Mesendoderm (in vitro differentiated cells): ENCODE measurements around the gene UBE2I.

Experiments
- DNase-seq: peaks from one replicate; pipeline ENCODE4 v3.0.0; 2013
- H2AK5ac ChIP-seq: 2 replicates; pipeline ENCODE4 v1.6.1; 2013; ENCODE audit warnings: low read length, inconsistent platforms
- H2BK120ac ChIP-seq: 2 replicates; pipeline ENCODE4 v1.6.1; 2013; ENCODE audit warnings: low read depth, mild to moderate bottlenecking, low read length, moderate library complexity, mixed read lengths
- H2BK15ac ChIP-seq: replicated peaks from 2 replicates; pipeline ENCODE4 v1.6.1; 2013; ENCODE audit warnings: low read depth, mild to moderate bottlenecking, moderate library complexity
- H2BK5ac ChIP-seq: 2 replicates; pipeline ENCODE4 v1.6.1; 2013; ENCODE audit warnings: low read length, inconsistent platforms
- H3K18ac ChIP-seq: 2 replicates; pipeline ENCODE4 v1.6.1; 2013; ENCODE audit warnings: mild to moderate bottlenecking, low read length, mixed read lengths
- H3K23ac ChIP-seq: one replicate; pipeline ENCODE4 v1.6.1; 2013; ENCODE audit warnings: low read length
- H3K27ac ChIP-seq: 2 replicates; pipeline ENCODE4 v1.5.1; 2013; ENCODE audit warnings: low read depth, mild to moderate bottlenecking, inconsistent platforms, low read length, moderate library complexity
- H3K27me3 ChIP-seq: 2 replicates; pipeline ENCODE4 v1.6.1; 2013; ENCODE audit warnings: low read length, control low read depth, mild to moderate bottlenecking, inconsistent platforms; ENCODE audit not compliant: insufficient read depth, poor library complexity
- H3K36me3 ChIP-seq: 2 replicates; pipeline ENCODE4 v1.6.1; 2013; ENCODE audit warnings: low read length, inconsistent platforms; ENCODE audit not compliant: control insufficient read depth, insufficient read depth
- H3K4ac ChIP-seq: one replicate; pipeline ENCODE4 v1.6.1; 2013; ENCODE audit warnings: low read depth, mild to moderate bottlenecking, low read length, moderate library complexity
- H3K4me1 ChIP-seq: 2 replicates; pipeline ENCODE4 v1.6.1; 2013; ENCODE audit warnings: low read depth, low read length, inconsistent platforms; ENCODE audit not compliant: control insufficient read depth
- H3K4me2 ChIP-seq: 2 replicates; pipeline ENCODE4 v1.6.1; 2013; ENCODE audit warnings: low read length
- H3K4me3 ChIP-seq: 2 replicates; pipeline ENCODE4 v1.5.1; 2013; ENCODE audit warnings: mild to moderate bottlenecking, low read length
- H3K56ac ChIP-seq: one replicate; pipeline ENCODE4 v1.6.1; 2013; ENCODE audit warnings: low read length
- H3K79me1 ChIP-seq: 2 replicates; pipeline ENCODE4 v1.6.1; 2013; ENCODE audit warnings: low read length, inconsistent platforms
- H3K79me2 ChIP-seq: 2 replicates; pipeline ENCODE4 v1.6.1; 2013; ENCODE audit warnings: mild to moderate bottlenecking, low read length; ENCODE audit not compliant: control insufficient read depth, insufficient read depth
- H3K9ac ChIP-seq: 2 replicates; pipeline ENCODE4 v1.6.1; 2013; ENCODE audit warnings: low read length, inconsistent platforms
- H4K5ac ChIP-seq: one replicate; pipeline ENCODE4 v1.6.1; 2013; ENCODE audit warnings: low read length
- H4K8ac ChIP-seq: one replicate; pipeline ENCODE4 v1.6.1; 2013; ENCODE audit warnings: low read depth, mild to moderate bottlenecking, control low read depth, low read length, moderate library complexity
- WGBS: extraction: QIAGEN DNeasy Blood & Tissue Kit; methylation state at CpG from one replicate; pipeline ENCODE4 v1.1.7; 2013; ENCODE audit warnings: low lambda C conversion rate, missing lambda C conversion rate; ENCODE audit not compliant: insufficient coverage; ENCODE audit errors: extremely low coverage; 5-methylcytosine and 5-hydroxymethylcytosine counted together

The UBE2I gene

DNA sequence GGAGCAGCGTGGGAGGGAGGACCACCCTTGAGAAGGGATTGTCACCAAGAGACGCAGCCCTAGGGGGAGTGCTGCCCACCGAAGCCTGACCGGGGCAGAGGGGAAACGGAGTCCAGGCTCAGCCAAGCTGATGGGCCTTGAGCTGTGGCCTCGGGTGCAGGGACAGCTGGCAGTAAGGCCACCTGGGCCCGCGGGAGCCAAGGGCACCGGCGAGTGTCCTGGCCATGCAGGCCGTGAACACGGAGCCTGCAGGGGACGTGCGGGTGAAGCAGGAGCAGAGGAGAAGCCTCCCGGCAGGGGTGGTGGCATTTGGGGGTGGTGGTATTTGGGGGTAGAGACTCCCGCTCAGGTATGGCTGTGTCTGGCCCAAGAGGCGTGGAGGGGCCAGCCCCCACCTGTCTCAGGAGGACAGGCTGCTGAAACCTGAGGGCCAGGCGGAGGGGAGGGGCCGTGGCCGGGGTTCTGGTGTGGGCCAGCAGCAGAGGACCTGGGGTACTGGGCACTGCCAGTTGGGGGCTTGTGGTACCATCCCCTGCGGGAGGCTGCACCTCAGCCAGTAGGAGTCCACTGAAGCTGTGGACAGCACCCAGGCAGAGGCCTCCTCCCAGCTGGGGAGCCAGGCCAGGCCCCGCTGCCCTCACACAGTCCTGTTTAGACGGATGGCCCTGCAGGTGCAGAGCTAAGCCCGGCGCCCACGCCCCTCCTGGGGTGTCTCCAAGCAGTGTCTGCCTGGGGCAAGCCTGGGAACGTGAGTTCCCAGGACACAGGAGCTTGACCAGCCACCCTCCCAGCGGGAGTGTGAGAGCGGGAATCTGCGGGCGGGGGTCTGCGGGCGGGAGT lies 46.8 kb downstream of the UBE2I start:
- Histone ChIP-seq H4K5ac (no peak overlapping the region), H3K56ac (no peak overlapping the region), H3K4ac (no peak overlapping the region), H3K27me3 (no peaks in the 10 kb centered on the region), H3K23ac (no peak overlapping the region), H2BK15ac (no peak overlapping the region), H3K4me2 (no peak overlapping the region), H2BK5ac (no peak overlapping the region), H3K4me1 (peaks cover 2% of the 10 kb centered on the region), H3K79me1 (peaks cover 7% of the 10 kb centered on the region), H3K79me2 (peaks cover 10% of the 10 kb centered on the region), H4K8ac (no peak overlapping the region), H3K27ac (no peak overlapping the region), H3K36me3 (no peaks in the 10 kb centered on the region), H2BK120ac (no peak overlapping the region), H2AK5ac (no peak overlapping the region), H3K9ac (no peak overlapping the region), H3K4me3 (no peak overlapping the region), H3K18ac (no peak overlapping the region)
- no peak for DNase-seq
- no CpG with 5 or more reads among the region's 33 CpGs for WGBS

DNA sequence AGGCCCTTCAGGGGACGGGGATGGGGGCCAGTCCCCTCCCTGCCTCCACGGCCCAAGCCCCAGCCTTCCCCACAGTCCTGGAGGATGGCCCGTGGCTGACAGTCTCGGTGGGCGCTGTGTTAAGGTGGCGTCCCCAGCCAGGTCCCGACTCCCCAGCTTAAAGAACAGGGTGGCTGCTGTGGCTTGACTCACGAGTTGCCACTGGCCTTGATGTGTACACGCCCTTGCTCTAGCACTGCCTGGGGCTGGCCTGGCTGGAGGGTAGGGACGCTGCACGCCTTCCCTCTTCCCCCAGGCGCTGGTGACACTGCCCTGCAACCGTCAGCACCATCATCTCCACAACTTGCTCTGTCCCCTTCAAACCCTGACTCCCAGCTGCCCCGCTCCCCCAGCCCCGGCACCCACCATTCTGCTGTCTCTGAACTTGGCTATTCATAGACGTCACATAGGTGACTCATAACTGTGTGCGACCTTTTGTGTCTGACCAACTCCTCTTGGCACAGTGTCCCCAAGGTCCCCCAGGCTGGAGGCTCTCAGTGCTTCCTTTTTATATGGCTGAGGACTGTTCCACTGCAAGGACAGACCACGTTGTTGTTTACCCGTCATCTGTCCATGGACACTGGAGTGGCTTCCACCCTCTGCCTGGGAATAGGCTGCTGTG lies 48.6 kb downstream of the UBE2I start:
- Histone ChIP-seq H2BK5ac (no peak overlapping the region), H3K4me1 (no peaks in the 10 kb centered on the region), H3K79me1 (peaks cover 6% of the 10 kb centered on the region), H3K27me3 (no peaks in the 10 kb centered on the region), H4K8ac (no peak overlapping the region), H2AK5ac (no peak overlapping the region), H3K27ac (peak overlapping the region; percentile 10), H3K18ac (no peak overlapping the region), H3K9ac (no peak overlapping the region), H3K4ac (no peak overlapping the region), H3K23ac (no peak overlapping the region), H3K36me3 (no peaks in the 10 kb centered on the region), H3K4me2 (no peak overlapping the region), H2BK120ac (no peak overlapping the region), H3K79me2 (peaks cover 8% of the 10 kb centered on the region), H3K4me3 (no peak overlapping the region), H3K56ac (no peak overlapping the region), H2BK15ac (no peak overlapping the region), H4K5ac (no peak overlapping the region)
- DNase-seq = no peak
- no CpG with 5 or more reads among the region's 19 CpGs for WGBS

DNA sequence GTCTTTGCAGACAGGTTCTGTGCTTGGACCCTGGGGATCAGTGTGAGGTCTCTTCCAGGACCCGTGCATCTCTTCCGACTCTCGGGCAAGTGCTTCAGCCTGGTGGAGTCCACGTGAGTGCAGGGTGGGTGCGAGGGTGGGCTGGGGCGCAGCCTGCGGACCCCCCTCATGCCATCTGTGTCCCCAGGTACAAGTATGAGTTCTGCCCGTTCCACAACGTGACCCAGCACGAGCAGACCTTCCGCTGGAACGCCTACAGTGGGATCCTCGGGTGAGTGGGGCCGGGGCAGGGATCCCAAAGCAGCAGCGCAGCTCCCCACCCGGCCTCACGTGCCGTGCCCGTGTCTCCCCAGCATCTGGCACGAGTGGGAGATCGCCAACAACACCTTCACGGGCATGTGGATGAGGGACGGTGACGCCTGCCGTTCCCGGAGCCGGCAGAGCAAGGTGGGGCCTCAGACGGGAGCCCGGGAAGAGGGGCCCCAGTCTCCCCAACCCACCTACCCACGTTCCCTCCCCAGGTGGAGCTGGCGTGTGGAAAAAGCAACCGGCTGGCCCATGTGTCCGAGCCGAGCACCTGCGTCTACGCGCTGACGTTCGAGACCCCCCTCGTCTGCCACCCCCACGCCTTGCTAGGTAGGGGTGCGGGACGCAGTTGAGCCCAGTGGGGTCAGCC lies 52.4 kb downstream of the UBE2I start:
- no peaks in the 10 kb centered on the region for H3K27me3 ChIP-seq
- H3K4ac ChIP-seq = no peak overlapping the region
- H3K56ac ChIP-seq = no peak overlapping the region
- no peak overlapping the region for H3K27ac ChIP-seq
- no peak overlapping the region for H4K8ac ChIP-seq
- peaks cover 4% of the 10 kb centered on the region for H3K79me1 ChIP-seq
- H4K5ac ChIP-seq = no peak overlapping the region
- DNase-seq = no peak
- no peak overlapping the region for H3K23ac ChIP-seq
- H2AK5ac ChIP-seq = no peak overlapping the region
- no peak overlapping the region for H2BK120ac ChIP-seq
- H3K36me3 ChIP-seq = peaks cover 5% of the 10 kb centered on the region
- no peaks in the 10 kb centered on the region for H3K4me1 ChIP-seq
- no peak overlapping the region for H2BK5ac ChIP-seq
- H3K18ac ChIP-seq = no peak overlapping the region
- H2BK15ac ChIP-seq = no peak overlapping the region
- no CpG with 5 or more reads among the region's 43 CpGs for WGBS
- H3K4me3 ChIP-seq = no peak overlapping the region
- no peak overlapping the region for H3K4me2 ChIP-seq
- H3K79me2 ChIP-seq = peaks cover 2% of the 10 kb centered on the region
- no peak overlapping the region for H3K9ac ChIP-seq

DNA sequence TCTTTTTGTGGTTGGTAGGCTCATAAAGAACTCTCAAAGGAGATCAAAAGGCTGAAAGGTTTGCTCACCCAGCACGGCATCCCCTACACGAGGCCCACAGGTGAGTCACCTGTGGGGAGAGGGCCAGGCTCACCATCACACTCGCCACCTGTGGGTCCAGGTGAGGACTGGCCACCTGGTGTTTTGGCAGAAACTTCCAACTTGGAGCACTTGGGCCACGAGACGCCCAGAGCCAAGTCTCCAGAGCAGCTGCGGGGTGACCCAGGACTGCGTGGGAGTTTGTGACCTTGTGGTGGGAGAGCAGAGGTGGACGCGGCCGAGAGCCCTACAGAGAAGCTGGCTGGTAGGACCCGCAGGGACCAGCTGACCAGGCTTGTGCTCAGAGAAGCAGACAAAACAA lies 53.4 kb downstream of the UBE2I start:
- Histone ChIP-seq H3K56ac (no peak overlapping the region), H3K4me3 (no peak overlapping the region), H3K9ac (no peak overlapping the region), H2AK5ac (no peak overlapping the region), H2BK15ac (no peak overlapping the region), H3K27ac (no peak overlapping the region), H2BK120ac (no peak overlapping the region), H4K8ac (no peak overlapping the region), H3K18ac (no peak overlapping the region), H3K4me2 (no peak overlapping the region), H3K27me3 (no peaks in the 10 kb centered on the region), H2BK5ac (no peak overlapping the region), H4K5ac (no peak overlapping the region), H3K4me1 (no peaks in the 10 kb centered on the region), H3K79me1 (peaks cover 4% of the 10 kb centered on the region), H3K23ac (no peak overlapping the region), H3K79me2 (peaks cover 2% of the 10 kb centered on the region), H3K4ac (no peak overlapping the region), H3K36me3 (peaks cover 5% of the 10 kb centered on the region)
- no CpG with 5 or more reads among the region's 11 CpGs for WGBS
- DNase-seq = no peak

- H2BK5ac ChIP-seq = no peak overlapping the region
- no peak overlapping the region for H3K4me3 ChIP-seq
- H3K56ac ChIP-seq = no peak overlapping the region
- no CpG with 5 or more reads among the region's 18 CpGs for WGBS
- H3K4me2 ChIP-seq = no peak overlapping the region
- no peak overlapping the region for H4K8ac ChIP-seq
- H3K36me3 ChIP-seq = peaks cover 5% of the 10 kb centered on the region
- no peak overlapping the region for H3K9ac ChIP-seq
- peaks cover 4% of the 10 kb centered on the region for H3K79me1 ChIP-seq
- no peak overlapping the region for H2AK5ac ChIP-seq
- no peak overlapping the region for H3K18ac ChIP-seq
- no peak overlapping the region for H3K27ac ChIP-seq
- H3K79me2 ChIP-seq = peaks cover 2% of the 10 kb centered on the region
- no peaks in the 10 kb centered on the region for H3K27me3 ChIP-seq
- H3K23ac ChIP-seq = no peak overlapping the region
- no peak overlapping the region for H2BK15ac ChIP-seq
- no peaks in the 10 kb centered on the region for H3K4me1 ChIP-seq
- no peak overlapping the region for H2BK120ac ChIP-seq
- no peak overlapping the region for H4K5ac ChIP-seq
- DNase-seq = peak; percentile 65
- H3K4ac ChIP-seq = no peak overlapping the region
Observed at GRCh38 chr16:1363501-1364041, 54.1 kb downstream of the UBE2I start.
